ENCODE results near the gene NMNAT2.

NMNAT2 gene

DNA sequence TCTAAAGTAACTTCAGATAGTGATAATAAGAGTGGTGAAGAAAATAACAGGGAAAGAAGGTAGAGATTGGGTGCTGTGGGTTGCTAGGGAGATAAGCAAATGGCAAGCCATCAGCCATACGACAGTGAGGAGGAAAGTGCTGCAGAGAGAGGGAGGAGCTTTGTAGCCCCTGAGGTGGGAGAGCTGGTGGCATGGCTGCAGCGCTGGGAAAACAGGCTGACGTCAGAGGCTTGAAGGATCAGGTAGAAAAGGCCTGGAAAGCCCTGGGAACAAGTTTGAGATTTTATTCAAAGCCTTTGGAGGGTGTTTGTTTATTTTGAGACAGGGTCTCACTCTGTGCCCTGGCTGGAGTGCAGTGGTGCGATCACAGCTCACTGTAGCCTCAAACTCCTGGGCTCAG lies 109.5 kb downstream of the NMNAT2 start:
- no peak for DNase-seq

DNA sequence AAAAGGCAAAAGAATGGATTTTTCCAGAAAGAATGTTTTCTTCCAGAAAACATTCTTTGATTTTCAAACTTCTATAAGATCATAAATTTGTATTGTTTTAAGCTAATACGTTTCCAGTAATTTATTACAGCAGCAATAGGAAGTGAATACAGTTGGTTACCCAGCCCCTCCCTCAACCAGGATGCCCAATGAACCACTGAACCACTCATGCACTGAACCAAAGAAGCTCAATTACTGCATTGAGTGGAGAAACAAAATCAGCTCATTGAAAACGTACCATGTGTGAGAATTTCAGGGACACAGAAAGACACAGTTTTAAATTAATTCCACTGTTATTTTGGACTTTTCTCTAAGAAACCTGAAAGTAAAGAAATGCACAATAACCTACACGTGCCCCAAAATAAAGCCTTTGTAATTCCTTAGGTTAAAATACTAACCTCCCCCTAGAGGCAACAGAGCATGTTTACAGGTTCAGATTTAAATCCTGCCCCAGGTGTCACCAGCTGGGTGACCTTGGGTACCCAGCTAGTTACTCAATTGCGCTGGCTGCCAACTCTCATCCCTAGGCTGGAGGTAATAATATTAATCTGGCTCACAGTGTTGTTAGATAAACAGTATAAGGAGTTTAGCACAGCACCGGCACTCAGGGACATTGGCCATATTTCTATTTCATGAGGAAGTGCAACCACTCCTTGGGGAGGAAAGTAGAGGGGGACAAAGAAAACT lies 111.7 kb downstream of the NMNAT2 start:
- DNase-seq = no peak

DNA sequence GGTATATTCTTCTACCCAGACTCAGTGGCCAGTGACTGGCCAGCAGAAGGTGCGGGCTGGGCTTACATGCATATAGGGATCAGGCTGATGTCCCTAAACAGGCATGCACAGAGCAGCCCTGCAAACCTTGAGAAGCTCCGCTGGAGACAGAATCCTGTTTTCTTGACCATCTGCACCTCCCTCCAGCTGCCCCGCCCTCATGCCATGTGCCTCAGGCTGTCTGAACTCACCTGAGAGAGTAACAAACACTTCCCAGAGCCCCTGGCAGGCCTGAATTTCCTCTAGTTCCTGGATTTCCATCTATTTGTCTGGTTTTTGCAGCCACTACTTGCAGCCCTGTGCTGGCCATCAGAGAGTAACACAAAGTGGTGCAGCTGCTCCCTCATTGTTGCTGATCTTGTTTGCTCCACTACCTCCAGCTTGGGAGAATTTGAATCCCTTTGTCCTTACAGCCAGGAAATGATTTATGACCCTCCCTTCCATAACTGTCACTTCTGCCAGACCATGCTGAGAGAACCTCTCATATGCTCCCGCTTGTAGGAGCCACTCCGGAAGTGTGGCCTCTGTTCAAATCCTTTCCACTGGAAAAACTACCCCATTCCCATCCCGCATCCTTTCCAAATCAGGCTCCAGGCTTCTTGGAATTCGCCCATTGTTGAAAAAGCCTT lies 113.6 kb downstream of the NMNAT2 start:
- no peak for DNase-seq

DNA sequence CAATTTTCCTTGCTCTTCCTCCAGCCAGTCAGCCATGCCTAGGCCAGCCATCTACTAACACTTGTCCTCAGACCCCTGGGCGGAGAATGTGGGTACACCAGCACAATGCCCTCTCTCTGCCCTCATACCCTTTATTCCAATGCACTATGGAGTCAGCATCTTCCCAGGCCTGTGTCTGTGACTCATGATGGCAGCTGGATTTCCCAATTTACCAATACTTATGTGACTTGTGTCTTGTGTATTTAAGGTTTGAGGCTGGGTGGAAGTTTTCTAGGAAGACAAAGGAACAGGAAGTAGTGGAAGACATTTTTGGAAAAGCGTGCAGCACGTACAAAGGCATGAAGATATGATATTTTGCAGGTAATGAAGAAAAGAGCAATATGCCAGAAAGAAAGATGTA lies 114.3 kb downstream of the NMNAT2 start:
- DNase-seq = no peak

DNA sequence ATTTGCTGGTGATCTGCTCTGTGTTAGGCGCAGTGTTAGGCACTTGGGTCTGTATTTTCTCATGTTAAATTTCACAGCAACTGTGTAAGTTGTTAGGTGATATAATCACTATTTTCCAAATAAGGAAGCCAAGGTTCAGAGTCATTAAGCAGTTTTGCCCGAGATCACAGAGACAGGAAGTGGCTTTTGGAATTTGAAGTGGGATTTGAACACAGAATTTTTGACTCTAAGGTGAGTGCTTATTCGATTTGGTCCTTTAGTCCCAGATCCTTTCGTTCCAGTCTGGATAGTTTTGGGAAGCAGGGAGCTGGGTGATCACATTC lies 114.9 kb downstream of the NMNAT2 start:
- no peak for DNase-seq

DNA sequence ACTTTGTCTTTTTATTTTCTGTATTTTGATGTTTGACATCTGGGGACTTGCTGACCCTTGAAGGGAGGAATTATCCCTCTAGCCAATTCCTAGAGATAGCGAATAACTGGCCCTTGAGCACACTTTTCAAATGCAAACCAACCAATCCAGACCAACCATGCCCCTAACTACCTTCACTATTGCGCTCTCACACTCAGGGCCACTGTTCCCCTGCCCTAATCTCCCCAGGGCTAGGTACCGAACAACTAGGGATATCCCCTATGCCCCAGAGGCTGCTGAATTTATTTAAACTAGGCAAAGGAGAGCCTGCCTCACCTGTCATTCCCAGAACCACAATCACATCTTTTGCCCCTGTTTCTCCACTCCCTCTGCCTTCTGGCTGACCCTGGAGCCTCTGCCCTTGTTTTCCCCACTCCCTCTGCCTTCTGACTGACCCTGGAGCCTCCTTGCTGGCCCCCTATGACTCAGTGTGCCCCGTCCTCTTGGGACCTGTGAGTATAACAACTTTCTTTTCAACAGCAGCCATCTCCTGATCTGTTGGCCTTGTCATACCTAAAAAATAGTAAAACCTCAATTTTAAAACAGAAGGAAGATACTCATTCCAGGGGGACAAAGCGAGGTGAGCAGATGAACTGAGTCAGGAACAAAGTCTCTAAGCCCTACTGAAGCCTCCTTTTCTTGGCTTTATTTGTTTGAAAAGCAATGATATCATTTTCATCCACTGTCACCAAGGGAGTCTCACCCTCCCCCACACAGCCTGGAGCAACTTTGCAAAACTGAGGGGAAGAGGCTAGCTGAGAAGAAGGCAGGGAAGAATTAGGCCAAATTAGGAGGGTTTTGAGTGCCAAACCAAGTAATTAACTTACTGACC lies 115.5 kb downstream of the NMNAT2 start:
- DNase-seq = no peak

DNA sequence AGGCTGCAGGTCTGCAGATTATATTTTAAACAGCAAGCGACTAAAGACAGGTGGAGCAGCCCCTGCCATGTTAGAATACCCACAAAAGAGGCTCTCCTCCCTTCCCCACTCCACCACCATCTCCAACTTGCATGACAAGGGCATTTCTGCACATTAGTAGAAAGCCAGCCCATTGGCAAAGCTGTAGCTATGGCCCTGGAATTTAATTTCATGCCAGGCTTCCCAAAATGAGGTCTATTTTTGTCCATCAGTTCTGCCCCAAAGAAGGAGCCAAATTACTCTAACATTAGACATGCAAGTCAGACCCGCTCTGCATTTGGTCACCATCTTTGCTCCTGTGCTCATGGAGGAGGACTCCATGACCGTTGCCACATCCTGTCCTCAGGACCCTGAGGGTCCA lies 116.9 kb downstream of the NMNAT2 start:
- DNase-seq = no peak

DNA sequence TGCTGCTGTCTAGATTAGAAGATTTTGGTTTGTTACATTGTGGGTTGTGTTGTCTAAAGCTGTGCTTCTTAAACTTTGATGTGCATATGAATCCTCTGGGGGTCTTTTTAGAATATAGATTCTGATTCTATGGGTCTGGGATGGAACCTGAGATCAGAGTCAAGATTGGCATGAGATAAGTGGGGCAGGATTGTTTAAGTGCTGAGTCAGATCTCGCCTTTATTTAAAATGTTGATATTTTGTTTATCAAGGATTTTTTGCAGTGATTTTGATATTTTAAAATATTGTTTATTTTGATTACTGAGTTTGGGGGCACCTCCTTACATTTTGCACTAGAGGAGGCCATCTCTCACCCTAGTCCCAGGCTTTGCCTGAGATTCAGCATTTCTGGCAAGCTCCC lies 117.4 kb downstream of the NMNAT2 start:
- DNase-seq = no peak

DNA sequence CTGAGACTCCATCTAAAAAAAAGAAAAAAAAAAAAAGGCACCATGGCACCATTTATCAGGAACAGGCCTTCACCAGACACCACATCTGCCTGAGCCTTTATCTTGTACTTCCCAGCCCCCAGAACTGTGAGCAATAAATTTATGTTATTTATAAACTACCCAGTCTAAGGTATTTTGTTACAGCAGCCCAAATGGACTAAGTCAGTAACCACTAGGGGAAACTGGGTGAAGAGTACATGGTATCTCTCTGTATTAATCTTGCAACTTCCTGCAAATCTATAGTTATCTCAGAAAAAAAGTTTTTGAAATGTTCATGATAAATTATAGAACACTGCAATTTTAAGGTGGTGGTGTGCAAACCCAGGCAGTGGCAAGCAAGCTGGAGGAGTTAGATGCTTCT lies 117.8 kb downstream of the NMNAT2 start:
- DNase-seq = no peak

DNA sequence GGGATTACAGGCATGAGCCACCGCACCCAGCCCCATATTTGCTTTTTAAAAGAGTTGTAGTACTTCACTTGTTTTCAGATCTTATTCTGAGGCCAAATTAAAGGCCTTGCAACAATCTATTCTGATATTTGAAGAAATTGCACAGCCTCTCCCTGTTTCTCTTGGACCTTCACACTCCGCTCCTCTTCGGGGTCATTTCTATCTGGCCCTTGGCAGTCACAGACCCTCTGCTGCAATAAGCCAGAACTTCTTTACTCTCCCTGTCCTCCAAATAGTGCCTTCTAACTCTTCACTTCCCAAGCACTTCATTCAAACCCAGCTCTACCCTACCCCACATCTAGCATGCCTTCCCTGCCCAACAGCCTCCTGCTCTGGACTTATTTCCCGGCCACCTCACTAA lies 121.4 kb downstream of the NMNAT2 start:
- no peak for DNase-seq

DNA sequence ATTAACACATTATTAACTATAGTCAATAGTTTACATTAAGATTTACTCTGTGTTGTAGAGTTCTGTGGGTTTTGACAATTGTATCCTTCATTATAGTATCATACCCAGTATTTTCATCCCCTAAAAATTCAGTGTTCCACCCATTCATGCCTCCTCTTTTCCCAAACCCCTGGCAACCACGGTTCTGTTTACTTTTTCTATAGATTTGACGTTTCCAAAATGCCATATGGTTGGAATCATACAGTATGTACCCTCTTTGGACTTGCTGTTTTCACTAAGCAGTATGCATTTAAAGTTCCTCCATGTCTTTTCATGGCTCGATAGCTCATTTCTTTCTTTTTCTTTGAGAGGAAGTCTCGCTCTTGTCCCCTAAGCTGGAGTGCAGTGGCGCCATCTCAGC lies 122.7 kb downstream of the NMNAT2 start:
- no peak for DNase-seq

DNA sequence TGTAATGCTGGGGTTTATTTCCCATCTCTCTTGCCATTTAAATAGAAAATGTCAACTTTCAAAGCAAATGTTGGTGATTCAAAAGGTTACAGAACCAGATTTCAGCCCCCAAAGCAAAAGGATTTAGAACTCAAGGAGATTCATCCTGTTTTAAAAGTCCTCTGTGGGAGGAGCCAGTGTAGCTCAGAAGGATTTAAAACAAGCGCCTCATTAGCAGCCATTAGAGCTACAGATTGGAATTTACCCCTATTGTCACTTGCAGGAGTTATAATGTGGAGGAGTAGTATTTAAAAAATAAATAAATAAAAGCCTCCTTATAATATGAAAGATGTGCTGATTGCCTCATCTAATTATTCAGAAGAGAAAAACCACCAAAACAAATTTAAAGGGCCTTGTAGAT lies 124.3 kb downstream of the NMNAT2 start:
- DNase-seq = no peak

DNA sequence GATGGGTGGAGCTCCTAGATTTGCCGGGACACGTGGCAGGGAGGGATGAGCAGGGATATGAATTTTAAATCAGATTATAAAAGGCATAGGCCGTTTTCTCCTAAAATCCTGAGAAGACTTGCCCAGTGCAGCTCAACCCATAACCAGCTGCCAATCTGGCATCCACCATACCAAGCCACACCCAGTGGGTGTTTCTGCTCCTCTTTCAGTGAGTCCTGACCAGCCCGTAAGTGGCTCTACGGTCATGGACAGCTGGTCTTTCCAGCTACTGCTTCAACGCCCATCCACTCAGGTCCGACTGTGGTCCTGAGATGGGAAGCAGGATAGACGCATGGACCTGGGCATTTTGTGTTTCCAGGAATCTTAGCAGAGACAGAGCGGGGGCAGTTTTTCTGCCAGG lies 124.9 kb downstream of the NMNAT2 start:
- DNase-seq = no peak

DNA sequence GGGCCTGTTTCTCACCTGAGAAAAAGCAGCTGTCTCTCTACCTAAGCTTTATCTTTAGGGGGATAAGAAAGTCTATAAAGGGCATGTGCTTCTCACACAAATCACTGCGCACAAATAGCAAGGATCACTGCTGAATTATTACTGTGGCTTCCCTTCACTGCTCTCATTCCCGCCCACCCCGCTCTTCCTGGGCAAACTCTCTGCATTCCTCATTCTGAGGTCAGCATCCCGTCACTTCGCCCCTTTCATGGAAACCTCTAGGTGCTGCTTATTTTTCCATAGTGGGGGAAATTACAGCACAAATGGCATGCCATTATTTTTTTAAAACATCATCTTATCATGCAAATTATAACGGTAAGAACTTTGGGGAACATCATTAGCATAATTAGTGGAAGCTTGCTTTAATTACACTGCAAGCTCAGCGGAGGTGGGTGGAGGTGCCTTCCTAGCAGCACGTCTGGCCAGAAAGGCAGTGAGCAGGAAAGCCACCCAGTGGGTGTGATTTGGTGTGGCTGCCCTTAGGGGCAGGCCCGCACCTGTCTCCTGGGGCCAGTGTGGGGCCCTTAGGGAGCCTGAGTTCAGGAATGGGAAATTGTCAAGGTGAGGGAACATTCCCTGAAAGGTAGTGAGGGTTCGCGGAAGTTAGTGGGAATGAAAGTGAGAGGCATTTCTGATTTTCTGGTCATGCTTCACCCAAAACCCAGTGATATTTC lies 126.2 kb downstream of the NMNAT2 start:
- DNase-seq = no peak

DNA sequence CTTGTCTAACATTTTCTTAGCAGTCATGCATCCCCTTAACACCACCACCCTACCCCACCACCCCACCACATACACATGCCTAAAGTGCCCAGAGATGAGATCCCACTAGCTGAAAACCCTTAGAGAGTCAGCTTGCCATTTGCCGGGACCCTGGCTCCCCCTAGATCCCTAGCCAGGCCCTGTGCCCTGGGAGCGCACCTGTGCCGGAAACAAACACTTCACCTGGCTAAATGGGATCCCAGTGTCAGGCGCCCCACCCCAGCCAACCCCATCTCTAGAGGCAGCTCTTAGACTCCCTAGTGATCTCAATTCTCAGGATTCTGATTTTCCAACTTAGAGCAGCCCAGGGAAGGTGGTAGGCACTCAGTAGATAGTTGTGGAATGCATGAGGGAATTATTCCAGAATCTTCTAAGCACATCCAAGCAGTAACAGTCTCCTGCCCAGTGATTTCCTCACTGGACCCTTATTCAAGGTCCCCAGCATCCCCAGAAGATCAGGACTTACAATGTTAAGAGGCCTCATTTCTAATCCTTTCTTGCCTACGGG lies 126.9 kb downstream of the NMNAT2 start:
- no peak for DNase-seq

DNA sequence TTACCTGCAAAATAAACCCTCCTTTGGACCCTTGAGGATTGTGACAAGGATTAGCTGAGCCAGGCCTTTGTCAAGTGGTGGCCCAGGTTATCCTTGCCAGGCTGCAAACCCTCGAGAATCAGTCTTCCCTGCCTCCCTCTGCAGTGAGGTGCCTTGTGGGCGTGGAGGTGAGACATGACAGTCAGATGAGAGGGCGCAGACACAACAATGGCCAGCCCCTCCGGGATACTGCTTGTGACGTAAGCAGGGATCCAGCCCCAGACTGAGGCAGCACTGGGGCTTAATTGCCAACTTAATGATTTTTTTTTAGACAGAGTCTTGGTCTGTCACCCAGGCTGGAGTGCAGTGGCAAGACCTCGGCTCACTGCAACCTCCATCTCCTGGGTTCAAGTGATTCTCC lies 127.6 kb downstream of the NMNAT2 start:
- no peak for DNase-seq

DNA sequence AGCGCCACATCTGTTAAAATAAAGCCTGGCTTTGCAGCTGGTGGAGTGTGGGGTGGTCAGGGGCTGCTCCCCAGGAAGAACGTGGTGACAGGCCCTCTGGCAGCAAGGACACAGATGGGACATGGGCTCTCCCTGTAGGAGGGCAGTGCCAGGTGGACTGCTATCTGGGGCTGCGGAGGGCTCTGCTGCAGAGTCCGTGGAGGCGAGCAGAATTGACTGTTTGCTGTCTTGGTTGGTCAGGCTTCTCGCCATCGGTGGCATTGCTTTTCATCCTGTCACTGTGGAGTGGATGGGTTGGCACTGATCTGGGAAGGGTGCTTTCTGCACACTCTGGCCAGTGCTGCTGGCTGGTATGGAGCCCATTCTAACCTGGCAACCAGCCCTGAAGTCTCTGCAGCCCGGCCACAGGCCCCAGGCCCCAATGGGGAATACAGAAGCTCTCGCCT lies 129.1 kb downstream of the NMNAT2 start:
- no peak for DNase-seq

DNA sequence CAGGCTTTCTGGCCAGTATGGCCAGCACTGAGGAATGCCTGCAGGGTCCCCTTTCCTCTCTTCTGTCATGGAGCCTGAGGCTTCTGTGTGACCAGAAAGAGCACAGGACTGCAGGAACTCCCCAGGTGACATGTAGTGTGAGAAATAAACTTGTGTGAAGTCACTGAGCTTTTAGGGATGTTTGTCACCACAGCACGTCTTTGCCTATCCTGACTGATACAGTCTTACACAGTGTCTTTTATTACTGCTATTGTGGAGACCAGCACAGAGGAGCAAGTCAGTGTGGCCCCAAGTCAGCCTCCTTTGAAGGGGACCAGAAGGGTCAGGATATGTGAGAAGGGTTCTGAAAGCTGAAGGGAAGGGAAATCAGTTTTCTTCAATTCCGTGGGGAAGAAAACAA lies 129.6 kb downstream of the NMNAT2 start:
- DNase-seq = no peak

DNA sequence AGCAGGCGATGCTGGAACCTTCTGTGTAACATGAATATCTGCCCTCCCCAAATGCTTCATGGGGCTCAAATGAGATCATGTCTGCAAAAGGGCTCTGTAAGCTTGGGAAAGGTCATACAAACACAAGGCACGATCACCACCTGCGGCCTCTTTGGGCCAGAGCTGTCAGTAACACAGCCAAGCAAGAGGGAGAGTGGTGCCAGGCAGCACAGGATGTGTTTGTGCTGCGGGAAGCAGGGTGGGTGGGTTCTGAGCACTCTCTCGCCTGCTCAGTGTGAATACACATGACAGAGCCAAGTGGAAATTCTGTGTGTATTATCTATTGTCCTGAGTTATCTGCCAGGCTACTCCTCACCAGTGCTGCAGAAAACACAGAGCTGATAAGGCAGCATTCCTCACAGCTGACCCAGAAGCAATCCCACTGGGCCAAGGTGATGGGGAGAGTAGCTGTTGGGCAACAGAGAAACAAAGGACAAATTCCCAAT lies 130.9 kb downstream of the NMNAT2 start:
- DNase-seq = no peak

DNA sequence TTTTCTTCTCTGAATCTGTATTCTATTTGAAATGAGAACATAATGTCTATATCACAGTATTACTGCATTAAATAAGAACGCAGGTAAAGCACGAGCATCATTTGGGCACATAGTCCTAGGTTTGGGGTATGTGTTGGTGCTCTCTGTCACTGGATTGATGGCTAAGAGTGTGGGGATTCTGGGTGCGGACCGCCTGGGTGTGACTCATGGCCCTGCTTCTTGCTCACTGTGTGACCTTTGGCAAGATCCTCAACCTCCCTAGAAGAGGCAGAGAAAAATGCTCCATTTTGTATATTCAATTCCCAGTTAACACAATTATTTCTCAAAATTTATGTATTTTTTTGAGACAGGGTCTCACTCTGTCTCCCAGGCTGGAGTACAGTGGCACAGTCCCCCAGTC lies 132.4 kb downstream of the NMNAT2 start:
- no peak for DNase-seq

DNA sequence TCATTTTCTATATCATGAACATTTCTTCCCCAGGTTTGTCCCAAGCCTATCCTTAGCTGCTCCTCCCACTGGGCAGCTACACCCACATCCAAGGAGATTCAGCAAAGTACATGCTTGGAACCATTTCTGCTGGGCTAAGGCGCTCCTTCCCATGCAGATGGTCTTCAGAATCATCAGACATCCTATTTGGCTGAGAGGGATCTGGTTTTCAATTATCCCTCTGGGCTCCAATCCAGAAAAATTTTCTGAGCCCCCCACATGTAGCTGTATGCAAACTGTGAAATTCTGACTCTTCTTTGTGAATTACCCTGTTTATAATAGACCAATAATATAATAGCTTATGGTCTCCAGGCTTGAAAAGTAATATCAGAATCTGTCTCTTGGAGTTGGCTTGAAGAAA lies 132.9 kb downstream of the NMNAT2 start:
- no peak for DNase-seq

DNA sequence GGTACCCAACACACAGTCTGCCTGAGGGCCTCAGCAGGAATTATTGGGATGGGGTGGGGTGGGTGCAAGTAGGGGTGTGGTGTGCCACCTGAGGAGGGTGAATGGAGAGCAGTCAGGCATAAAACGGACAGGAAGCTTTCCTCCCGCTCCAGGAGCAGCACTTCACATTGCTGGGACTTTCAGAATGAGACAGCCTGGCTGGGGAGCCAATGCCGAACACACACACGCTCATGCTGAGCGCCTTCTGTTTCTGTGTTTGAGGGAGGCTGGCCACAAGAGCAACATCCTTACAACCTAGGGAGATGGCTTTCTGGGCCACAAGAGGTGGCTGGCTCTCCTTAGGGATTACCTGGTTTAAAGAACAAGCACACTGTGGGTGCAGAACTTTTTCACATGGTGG lies 134.1 kb downstream of the NMNAT2 start:
- DNase-seq = no peak

DNA sequence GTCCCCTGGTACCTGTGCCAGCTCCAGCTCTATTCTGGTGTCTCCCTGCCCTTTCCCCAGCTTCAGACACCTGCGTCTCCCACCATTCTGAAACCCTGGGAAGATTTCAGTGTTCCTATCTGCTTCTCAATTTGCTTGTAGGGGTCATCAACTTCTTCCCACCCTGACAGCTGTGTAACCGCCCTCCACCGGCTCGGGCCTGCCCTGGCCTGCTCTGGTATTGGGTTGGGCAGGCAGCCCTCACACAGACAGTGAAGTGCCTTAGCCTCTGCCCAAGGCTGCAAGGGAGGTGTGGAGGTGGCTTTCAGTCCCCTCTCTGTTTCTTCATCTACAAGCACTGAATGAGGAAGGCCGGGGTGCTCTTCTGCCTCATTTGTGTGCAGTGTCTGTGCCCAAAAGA lies 134.9 kb downstream of the NMNAT2 start:
- DNase-seq = no peak
